Transverse colon (tissue), 3 donors: ENCODE results near the gene TRIM7.

Experiments
- POLR2A ChIP-seq: fragments of 450-650 bp; IDR thresholded peaks from one replicate; pipeline ENCODE4 v1.6.1; 2016; ENCODE audit warnings: antibody characterized with exemption, mild to moderate bottlenecking, moderate library complexity
- TF ChIP-seq, protein P1 (sequence below), 5 experiments: fragments of 200-600 bp in 3 of 5; fragments of 450-650 bp in 2 of 5; sonication (generic) in 3 of 5; IDR thresholded peaks; 1 replicate in 2 of 5; 2 replicates in 3 of 5; pipeline ENCODE4 v1.5.1; 2016 to 2017; ENCODE audit warnings: antibody characterized with exemption in 5 of 5, inconsistent platforms in 3 of 5, mild to moderate bottlenecking in 2 of 5, moderate library complexity in 1 of 5

DNA sequence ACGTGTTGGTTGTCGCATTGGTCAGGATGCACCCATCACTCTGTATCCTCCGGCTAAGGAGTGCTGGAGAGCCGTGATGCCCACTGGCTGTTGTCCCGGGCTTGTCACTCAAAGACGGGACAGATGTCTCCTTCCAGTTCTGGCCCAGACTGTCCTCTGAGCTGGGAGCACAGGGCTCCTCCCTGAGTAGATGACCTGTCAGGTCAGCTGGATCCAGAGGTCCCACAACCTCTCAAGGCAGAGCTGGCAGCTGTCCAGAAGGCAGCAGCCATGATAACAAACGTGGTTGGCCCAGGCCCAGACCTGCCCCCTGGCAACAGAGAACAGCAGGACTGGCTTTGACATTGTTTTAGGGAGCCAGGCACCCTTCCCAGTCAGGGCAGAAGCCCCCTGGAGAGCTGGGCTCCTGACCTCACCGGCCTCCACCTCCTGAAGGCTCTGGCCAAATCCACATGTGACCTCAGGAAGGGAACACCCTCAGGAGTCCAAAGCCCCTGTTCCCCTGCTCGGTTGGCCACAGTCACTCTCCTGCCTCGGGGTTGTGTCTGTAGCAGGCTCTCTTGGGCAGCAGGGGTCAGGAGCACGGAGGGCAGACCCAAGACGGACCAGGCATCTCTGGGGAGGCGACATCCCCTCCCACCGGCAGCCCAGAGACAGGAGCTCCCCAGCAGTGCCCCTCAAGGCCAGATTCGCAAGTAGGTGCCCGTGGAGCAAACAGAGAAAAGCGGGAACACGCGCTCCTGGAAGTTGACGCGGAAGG, 10.3 kb downstream of the TRIM7 start:
- TF ChIP-seq, protein P1, sequence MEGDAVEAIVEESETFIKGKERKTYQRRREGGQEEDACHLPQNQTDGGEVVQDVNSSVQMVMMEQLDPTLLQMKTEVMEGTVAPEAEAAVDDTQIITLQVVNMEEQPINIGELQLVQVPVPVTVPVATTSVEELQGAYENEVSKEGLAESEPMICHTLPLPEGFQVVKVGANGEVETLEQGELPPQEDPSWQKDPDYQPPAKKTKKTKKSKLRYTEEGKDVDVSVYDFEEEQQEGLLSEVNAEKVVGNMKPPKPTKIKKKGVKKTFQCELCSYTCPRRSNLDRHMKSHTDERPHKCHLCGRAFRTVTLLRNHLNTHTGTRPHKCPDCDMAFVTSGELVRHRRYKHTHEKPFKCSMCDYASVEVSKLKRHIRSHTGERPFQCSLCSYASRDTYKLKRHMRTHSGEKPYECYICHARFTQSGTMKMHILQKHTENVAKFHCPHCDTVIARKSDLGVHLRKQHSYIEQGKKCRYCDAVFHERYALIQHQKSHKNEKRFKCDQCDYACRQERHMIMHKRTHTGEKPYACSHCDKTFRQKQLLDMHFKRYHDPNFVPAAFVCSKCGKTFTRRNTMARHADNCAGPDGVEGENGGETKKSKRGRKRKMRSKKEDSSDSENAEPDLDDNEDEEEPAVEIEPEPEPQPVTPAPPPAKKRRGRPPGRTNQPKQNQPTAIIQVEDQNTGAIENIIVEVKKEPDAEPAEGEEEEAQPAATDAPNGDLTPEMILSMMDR (IDR thresholded peaks at IDR 0.05), result no peak
- no peak for TF ChIP-seq POLR2A
